Skeletal muscle cell (primary cell): ENCODE results near the gene PXT1.
"Not testable (repeated sequence)": the region's sequence is repeated elsewhere in the genome, so short reads cannot be mapped to it uniquely, and the experiment has no call there.

ENCODE experiments used
- DNase-seq: peaks from one replicate; pipeline ENCODE4 v3.0.0-alpha.2; 2010; ENCODE audit warnings: low read depth
- H3K4me3 ChIP-seq: 2 replicates; pipeline ENCODE4 v1.5.1; 2011; ENCODE audit warnings: low read depth, mild to moderate bottlenecking, control low read depth, low read length, moderate library complexity

PXT1 gene

GRCh38 chr6:36374194-36374593 is 68.5 kb downstream of the PXT1 start:
- no peak overlapping the region for H3K4me3 ChIP-seq
- DNase-seq: no peak

- no peak for DNase-seq
- H3K4me3 ChIP-seq: no peak overlapping the region
These were observed 69.2 kb downstream of the PXT1 start for GRCh38 chr6:36373368-36374019.

GRCh38 chr6:36372088-36372487 is 70.6 kb downstream of the PXT1 start:
- no peak overlapping the region for H3K4me3 ChIP-seq
- no peak for DNase-seq

GRCh38 chr6:36371211-36371610 is 71.4 kb downstream of the PXT1 start:
- DNase-seq: no peak
- H3K4me3 ChIP-seq: no peak overlapping the region

GRCh38 chr6:36370638-36371037 is 72.0 kb downstream of the PXT1 start:
- DNase-seq: no peak
- no peak overlapping the region for H3K4me3 ChIP-seq

- DNase-seq: peak; percentile 39
- no peak overlapping the region for H3K4me3 ChIP-seq
These were observed 73.5 kb downstream of the PXT1 start for GRCh38 chr6:36368921-36369865.

- no peak for DNase-seq
- no peak overlapping the region for H3K4me3 ChIP-seq
These were observed 74.2 kb downstream of the PXT1 start for GRCh38 chr6:36368421-36368820.

- no peak for DNase-seq
- no peak overlapping the region for H3K4me3 ChIP-seq
These were observed 74.9 kb downstream of the PXT1 start for GRCh38 chr6:36367743-36368142.

- no peak for DNase-seq
- H3K4me3 ChIP-seq: no peak overlapping the region
These were observed 77.8 kb downstream of the PXT1 start for GRCh38 chr6:36364669-36365479.

- not testable (repeated sequence) for DNase-seq, H3K4me3 ChIP-seq
These were observed 78.5 kb downstream of the PXT1 start for GRCh38 chr6:36364061-36364635.

- not testable (repeated sequence) for DNase-seq, H3K4me3 ChIP-seq
These were observed 79.3 kb downstream of the PXT1 start for GRCh38 chr6:36363371-36363752.

GRCh38 chr6:36362551-36363370 is 79.9 kb downstream of the PXT1 start:
- H3K4me3 ChIP-seq: no peak overlapping the region
- no peak for DNase-seq

GRCh38 chr6:36361071-36361470 is 81.6 kb downstream of the PXT1 start:
- no peak for DNase-seq
- no peak overlapping the region for H3K4me3 ChIP-seq

GRCh38 chr6:36360241-36361054 is 82.2 kb downstream of the PXT1 start:
- no peak for DNase-seq
- H3K4me3 ChIP-seq: no peak overlapping the region

GRCh38 chr6:36358226-36358915 is 84.3 kb downstream of the PXT1 start:
- H3K4me3 ChIP-seq: no peak overlapping the region
- no peak for DNase-seq

- H3K4me3 ChIP-seq: no peak overlapping the region
- DNase-seq: no peak
These were observed 84.8 kb downstream of the PXT1 start for GRCh38 chr6:36357872-36358225.

- DNase-seq: no peak
- H3K4me3 ChIP-seq: no peak overlapping the region
These were observed 86.8 kb downstream of the PXT1 start for GRCh38 chr6:36355819-36356218.
